RWPE2 (cell line): ENCODE results near the gene PABPC1L.

ENCODE experiments used
- ATAC-seq: fragments of 200-7000 bp; cut with Tn5 transposase; 3 replicates; pipeline ENCODE4 v1.9.1; 2021; ENCODE audit warnings: low read depth
- DNase-seq: peaks from one replicate; pipeline ENCODE4 v3.0.0-alpha.2; 2020; ENCODE audit warnings: low spot score
- H3K27ac ChIP-seq: fragments of 450-650 bp; 2 replicates; pipeline ENCODE4 v1.5.1; 2017; ENCODE audit warnings: mild to moderate bottlenecking; ENCODE audit not compliant: poor library complexity, severe bottlenecking
- H3K27me3 ChIP-seq: fragments of 250-450 bp; sonication (Bioruptor Pico); 2 replicates; pipeline ENCODE4 v1.5.1; 2021; ENCODE audit warnings: mild to moderate bottlenecking, moderate library complexity; ENCODE audit not compliant: insufficient read depth, poor library complexity, severe bottlenecking
- H3K36me3 ChIP-seq: fragments of 250-450 bp; sonication (Bioruptor Pico); 2 replicates; pipeline ENCODE4 v1.5.1; 2020; ENCODE audit warnings: low read depth, mild to moderate bottlenecking, moderate library complexity
- H3K4me1 ChIP-seq: fragments of 250-450 bp; sonication (Bioruptor Pico); 2 replicates; pipeline ENCODE4 v1.5.1; 2021; ENCODE audit warnings: mild to moderate bottlenecking, moderate library complexity; ENCODE audit not compliant: insufficient read depth, poor library complexity, severe bottlenecking
- H3K4me3 ChIP-seq: fragments of 250-450 bp; sonication (Bioruptor Pico); 2 replicates; pipeline ENCODE4 v1.5.1; 2021; ENCODE audit warnings: mild to moderate bottlenecking, moderate library complexity; ENCODE audit not compliant: severe bottlenecking
- H3K9me3 ChIP-seq: fragments of 250-450 bp; sonication (Bioruptor Pico); 2 replicates; pipeline ENCODE4 v1.5.1; 2021; ENCODE audit warnings: mild to moderate bottlenecking, moderate library complexity; ENCODE audit not compliant: severe bottlenecking
- TF ChIP-seq, protein P1 (sequence below): fragments of 450-650 bp; IDR thresholded peaks from one replicate; pipeline ENCODE4 v1.5.1; 2017; ENCODE audit warnings: mild to moderate bottlenecking, moderate library complexity; ENCODE audit not compliant: poor library complexity, severe bottlenecking

The PABPC1L gene

DNA sequence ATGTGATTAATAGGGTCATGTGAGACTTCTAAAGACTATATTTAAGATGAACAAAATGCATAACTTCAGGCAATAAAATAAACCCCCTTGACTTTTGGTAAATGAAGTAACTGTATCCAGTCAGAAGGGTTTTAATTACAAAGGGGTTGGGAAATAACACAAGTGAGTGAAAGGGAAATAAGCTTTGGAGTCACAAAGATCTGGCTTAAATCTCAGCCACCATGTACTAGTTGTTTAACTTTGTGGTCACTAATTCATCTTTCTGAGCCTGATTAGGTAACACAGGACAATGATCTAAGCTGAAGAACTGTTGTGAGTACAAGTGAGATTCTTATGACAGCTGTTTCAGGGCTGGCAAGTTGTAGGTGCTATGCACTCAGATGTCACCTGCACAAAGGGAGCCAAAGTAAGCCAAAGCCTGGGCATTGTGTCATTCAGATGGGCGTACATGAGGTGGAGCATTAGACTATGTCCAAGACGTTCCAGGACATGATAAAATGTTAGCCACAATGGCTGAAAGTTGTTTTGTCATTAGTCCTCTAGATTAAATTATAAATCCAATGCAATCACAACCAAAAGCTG lies 36.5 kb downstream of the PABPC1L start:
- DNase-seq (peak; percentile 33), ATAC-seq (no peak)
- Histone ChIP-seq H3K9me3 (no peaks in the 10 kb centered on the region), H3K27me3 (no peaks in the 10 kb centered on the region), H3K4me3 (no peak overlapping the region), H3K27ac (no peak overlapping the region), H3K4me1 (no peaks in the 10 kb centered on the region), H3K36me3 (peaks cover 100% of the 10 kb centered on the region)
- TF ChIP-seq, protein P1, sequence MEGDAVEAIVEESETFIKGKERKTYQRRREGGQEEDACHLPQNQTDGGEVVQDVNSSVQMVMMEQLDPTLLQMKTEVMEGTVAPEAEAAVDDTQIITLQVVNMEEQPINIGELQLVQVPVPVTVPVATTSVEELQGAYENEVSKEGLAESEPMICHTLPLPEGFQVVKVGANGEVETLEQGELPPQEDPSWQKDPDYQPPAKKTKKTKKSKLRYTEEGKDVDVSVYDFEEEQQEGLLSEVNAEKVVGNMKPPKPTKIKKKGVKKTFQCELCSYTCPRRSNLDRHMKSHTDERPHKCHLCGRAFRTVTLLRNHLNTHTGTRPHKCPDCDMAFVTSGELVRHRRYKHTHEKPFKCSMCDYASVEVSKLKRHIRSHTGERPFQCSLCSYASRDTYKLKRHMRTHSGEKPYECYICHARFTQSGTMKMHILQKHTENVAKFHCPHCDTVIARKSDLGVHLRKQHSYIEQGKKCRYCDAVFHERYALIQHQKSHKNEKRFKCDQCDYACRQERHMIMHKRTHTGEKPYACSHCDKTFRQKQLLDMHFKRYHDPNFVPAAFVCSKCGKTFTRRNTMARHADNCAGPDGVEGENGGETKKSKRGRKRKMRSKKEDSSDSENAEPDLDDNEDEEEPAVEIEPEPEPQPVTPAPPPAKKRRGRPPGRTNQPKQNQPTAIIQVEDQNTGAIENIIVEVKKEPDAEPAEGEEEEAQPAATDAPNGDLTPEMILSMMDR, result no peak

DNA sequence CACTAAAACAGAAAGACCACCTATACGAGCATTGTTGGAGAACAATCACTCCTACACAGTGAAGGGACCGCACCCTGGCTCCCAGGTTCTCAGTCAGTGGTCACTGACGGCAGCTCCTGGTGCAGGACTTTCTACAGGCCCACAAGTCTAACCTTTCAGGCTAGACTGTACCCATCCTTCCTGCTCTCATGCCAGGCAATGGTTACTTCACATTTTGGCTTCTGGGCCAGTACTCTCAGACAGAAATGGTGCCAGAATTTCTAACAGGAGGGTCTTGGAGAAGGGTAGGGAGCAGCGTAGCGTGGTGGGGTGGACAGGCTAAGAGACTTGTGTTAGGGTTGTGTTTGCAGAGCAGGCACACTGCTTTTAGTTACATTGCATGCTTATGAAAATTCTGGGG lies 38.2 kb downstream of the PABPC1L start:
- ATAC-seq, result no peak
- H3K27ac ChIP-seq, result no peak overlapping the region

DNA sequence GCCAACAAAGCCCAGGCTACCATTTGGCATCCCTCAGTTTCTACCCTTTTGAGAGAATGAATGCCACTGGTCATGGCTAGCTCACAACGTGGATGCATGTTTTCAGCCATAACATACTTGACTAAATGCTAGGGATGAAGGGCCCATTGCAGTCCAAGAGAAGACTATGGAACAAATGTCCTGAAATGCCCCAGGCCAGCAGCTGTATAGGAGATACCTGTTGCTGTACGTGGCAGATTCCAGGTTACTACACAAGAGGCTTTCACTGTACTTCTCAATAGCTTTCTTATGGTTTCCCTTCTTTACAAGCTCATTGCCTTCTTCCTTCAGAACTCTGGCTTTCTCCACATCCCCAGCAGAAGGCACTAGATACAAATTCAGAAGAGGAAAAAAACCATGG lies 38.7 kb downstream of the PABPC1L start:
- ATAC-seq, result no peak
- no peak for DNase-seq
- H3K27me3 ChIP-seq, result no peaks in the 10 kb centered on the region
- H3K9me3 ChIP-seq, result no peaks in the 10 kb centered on the region
- H3K4me1 ChIP-seq, result no peaks in the 10 kb centered on the region
- no peak overlapping the region for H3K4me3 ChIP-seq
- no peak overlapping the region for H3K27ac ChIP-seq
- TF ChIP-seq, protein P1, result no peak
- H3K36me3 ChIP-seq, result peaks cover 100% of the 10 kb centered on the region

More for the DNA sequence above, 38.2 kb downstream of the PABPC1L start:
- TF ChIP-seq, protein P1, result no peak
- Histone ChIP-seq H3K27me3 (no peaks in the 10 kb centered on the region), H3K36me3 (peaks cover 100% of the 10 kb centered on the region), H3K4me1 (no peaks in the 10 kb centered on the region), H3K9me3 (no peaks in the 10 kb centered on the region), H3K4me3 (no peak overlapping the region)
- DNase-seq, result peak; percentile 57

DNA sequence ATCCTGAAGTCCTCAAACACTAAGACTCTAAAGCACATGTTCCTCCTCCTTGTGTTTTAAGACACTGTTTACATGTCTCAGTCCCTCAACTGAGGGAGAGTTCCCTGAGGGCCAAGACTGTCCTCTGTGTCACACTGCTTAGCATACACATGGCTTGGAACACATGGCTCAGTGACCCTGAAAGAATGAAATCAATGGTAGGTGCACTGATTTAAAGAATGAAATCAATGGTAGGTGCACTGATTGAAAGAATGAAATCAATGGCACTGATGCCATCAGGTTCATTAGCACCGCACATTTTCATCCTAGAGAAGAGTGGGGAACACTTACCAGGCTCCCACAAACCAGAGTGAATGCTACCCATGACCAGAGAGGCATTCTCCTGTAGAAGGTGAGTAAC lies 40.5 kb downstream of the PABPC1L start:
- peaks cover 100% of the 10 kb centered on the region for H3K36me3 ChIP-seq
- no peaks in the 10 kb centered on the region for H3K9me3 ChIP-seq
- ATAC-seq (no peak), DNase-seq (no peak)
- no peaks in the 10 kb centered on the region for H3K27me3 ChIP-seq
- TF ChIP-seq, protein P1, result no peak
- H3K4me3 ChIP-seq, result no peak overlapping the region
- no peak overlapping the region for H3K27ac ChIP-seq
- H3K4me1 ChIP-seq, result no peaks in the 10 kb centered on the region

DNA sequence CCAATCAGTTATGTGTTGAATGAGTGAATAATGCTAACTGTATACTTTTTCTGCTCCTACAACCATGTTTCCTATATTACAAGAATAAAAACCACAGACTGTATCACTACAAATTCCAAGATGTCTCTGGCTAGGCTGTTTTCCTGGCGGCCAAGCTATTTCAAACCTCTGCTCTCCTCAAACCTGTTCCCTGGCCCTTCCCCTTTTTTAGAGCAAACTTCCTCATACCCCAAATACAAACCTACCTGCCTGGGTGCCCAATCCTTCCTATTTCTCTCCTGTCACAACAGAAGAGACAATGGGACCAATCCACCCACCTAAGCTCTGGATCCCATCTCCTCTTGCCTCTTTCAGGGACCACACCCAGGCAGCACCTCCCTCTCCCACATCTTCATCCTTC lies 42.9 kb downstream of the PABPC1L start:
- H3K27ac ChIP-seq, result no peak overlapping the region
- H3K9me3 ChIP-seq, result no peaks in the 10 kb centered on the region
- no peak overlapping the region for H3K4me3 ChIP-seq
- H3K4me1 ChIP-seq, result peaks cover 4% of the 10 kb centered on the region
- DNase-seq (no peak), ATAC-seq (no peak)
- TF ChIP-seq, protein P1, result no peak
- H3K27me3 ChIP-seq, result no peaks in the 10 kb centered on the region
- peaks cover 97% of the 10 kb centered on the region for H3K36me3 ChIP-seq
